NCI-H2227 treated with DMSO at 0.1 percent for 48 hours (cell line): ENCODE measurements around the gene CPA5.
A peak's percentile ranks its signal among the peaks of the same experiment; 100 is the strongest.

Experiments used
- DNase-seq: peaks from one replicate; lab custom pipeline; 2025; lab: John Stamatoyannopoulos, UW

Gene CPA5

DNA sequence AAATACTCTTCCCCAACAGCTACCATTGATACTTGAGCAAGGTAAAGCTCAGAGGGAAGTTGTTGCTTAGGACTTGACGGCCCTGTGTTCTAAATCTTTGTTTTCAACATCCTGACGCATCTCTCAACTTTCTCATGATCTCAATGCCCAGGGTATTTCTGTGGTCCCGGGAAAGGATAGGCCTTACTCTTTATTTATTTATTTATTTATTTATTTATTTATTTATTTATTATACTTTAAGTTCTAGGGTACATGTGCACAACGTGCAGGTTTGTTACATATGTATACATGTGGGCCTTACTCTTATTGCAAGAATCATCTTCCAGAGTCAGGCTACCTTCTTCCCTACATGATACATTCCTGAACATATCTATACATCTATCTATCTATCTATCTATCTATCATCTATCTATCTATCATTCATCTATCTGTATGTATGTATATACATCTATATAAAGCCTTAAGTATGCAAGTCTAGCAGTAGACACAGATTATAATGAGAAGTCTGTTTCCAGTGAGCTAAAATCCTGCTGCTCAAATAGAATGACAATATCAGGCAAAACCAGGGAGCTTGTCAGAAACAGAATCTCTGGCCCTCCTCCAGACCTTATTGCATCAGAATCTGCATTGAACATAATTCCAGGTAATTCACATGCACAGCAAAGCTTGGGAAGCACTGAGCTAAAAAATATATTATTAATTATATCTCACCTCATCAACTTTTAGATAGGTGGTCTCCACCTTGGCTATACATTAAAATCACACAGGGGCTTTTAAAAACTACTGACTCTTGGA lies 12.2 kb upstream of the CPA5 start:
- no peak for DNase-seq

DNA sequence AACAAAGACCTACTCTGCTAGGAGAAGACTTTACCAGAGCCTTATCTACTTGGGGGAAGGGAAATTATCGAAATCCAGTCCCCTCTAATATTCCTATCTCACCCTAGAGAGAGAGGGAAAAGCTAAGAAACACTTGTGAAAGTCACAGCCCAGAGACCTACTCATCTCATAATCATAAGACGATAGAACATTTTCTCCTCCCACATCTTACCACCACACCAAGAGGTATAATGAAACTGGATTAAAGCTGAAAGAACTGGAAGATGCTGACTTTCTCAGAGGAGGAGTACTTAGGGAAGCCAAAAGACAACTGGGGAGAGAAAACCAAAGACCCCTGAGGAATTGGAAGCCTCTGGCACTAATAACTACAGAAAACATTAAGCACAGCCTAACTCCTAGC lies 10.8 kb upstream of the CPA5 start:
- no peak for DNase-seq

DNA sequence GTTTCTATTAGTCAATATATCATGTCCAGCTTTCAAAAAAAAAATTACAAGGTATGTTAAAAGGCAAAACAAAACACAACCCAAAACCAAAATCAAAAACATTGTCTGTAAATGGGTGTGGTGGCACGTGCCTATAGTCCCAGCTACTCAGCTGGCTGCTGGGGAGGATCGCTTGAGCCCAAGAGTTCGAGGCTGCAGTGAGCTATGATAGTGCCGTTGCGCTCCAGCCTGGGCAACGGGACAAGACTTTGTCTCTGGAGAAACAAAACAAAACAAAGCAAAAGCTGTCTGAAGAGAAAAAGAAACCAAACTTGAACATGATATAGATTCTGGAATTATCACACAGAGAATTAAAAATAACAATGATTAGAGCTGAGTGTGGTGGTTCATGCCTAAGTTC lies 10.3 kb upstream of the CPA5 start:
- no peak for DNase-seq

- DNase-seq = no peak
These were observed 7.1 kb upstream of the CPA5 start for GRCh38 chr7:130337410-130337971.

- DNase-seq = no peak
These were observed 6.4 kb upstream of the CPA5 start for GRCh38 chr7:130338233-130338632.

- no peak for DNase-seq
These were observed 2.7 kb upstream of the CPA5 start for GRCh38 chr7:130341882-130342281.

- no peak for DNase-seq
These were observed 1.8 kb upstream of the CPA5 start for GRCh38 chr7:130342701-130343380.

DNA sequence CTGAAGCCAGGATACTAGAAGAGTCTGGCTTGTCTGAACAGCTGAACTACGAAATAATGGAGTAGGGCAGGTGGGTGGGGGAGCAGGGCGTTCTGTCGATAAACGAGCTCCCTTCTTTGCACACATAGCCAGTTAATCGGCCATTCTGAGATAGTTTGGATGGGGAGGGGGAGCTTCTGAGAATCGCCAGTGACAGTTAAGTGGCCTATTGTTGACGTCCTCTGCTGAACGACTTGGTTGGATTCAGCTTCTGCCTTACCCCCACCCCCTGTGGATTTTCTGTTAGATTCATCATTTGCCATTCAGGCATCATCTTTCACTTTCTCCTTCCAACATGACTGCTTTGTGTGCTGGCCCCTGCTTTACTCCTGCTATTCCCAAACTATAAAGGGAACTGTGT lies 520 bp downstream of the CPA5 start:
- DNase-seq = peak; percentile 92

DNA sequence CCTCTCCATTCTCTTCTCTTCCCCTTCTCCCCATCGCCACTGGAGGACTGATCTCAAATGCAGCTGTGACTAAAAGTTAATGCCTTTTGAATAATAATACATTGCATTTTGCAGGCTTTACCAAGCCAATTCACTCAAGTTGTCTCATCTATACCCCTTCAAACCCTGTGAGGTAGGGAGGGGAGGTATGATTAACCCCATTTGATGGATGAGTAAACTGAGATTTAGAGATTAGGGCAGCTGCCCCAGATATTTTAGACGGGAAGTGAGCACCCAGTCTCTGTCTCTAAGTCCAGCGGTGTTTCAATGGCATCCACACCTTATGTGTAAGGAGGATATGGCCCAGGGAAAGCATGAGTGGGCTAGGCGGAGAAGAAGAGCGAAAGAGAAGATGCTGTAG lies 1.1 kb downstream of the CPA5 start:
- DNase-seq = no peak

DNA sequence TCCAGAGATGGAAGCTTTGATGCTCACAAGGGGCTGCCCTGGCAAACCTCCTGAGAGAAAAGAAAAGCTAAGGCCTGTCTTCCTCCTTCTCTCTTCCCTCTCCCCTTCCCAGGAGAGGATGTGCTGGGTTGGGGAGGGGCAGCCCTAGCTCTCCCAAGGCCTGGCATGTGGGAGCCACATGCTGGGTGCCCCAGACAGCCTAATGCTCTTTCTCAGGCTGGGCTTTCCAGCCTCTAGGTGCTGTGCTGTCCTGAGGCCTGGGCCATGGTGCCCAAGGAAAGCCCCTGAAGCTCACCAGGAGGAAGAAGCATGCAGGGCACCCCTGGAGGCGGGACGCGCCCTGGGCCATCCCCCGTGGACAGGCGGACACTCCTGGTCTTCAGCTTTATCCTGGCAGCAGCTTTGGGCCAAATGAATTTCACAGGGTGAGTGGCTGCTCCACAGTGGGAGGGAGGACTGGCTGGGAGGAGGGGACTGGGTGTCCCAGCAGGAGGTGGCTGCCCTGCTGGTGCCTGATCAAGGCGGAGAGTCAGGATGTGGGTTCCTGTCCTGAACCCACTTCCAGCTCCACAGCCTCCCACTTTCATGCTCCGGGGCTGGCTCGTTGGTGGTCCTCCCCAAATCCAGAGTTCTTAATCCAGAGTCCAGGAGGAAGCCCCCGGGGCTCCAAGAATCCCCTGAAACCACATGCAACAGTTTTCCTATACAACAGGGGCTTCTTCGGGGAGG lies 1.7 kb downstream of the CPA5 start:
- no peak for DNase-seq

DNA sequence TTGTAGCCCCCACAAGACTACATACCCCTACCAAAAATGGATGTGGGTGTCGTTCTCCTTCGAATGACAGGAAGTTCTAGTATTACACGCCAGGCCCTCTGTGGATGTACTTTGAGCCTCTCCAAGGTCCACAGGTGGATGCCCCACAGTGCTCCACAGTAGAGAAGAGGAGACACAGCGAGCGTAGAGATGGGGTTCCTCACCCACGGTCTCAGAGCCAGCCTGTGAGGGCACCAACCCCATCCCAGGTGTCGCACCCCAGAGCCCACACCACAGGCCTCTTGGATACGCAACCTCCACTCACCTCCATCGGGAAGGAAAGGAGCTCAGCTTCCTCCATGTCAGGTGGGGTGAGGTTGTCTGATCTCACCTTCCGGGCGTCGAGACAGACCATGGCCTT lies 2.3 kb downstream of the CPA5 start:
- DNase-seq = no peak

DNA sequence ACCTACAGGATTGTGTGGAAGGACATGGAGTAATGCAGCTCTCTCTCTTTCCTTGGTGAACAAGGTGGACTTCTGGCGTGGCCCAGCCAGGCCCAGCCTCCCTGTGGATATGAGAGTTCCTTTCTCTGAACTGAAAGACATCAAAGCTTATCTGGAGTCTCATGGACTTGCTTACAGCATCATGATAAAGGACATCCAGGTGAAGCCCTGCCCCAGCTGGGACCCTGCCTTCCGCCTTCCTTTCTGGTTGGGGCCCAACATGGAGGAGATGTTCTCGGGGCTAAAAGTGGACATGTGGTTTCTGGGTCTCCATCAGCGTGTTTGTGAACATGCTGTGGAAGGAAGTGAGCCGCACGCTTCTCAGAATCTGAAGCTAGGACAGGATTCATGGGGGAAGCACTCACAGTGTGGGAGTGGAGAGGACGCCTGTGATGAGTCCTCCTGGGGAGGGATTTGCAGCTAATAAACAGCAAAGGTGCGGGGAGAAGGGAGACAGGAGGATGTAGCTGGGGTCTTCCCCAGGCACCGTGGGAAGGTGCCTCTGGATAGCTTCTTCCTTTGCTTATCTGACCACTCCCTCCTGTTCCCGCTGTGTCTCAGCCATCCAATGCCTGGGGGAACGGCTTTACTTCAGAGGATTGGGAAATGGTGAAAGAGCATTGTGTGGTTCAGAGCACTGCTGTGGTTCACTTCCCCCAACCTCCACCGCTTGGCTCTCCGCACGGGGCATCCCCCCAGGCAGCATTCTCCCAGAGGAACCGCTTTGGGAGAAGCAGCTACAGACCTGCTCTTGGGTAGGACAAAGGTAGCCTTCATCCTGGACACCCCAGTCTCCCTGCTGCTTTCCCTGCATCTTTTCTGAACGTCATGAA lies 5.5 kb downstream of the CPA5 start:
- peak; percentile 79 for DNase-seq

- DNase-seq = peak; percentile 77
These were observed 6.6 kb downstream of the CPA5 start for GRCh38 chr7:130350945-130351790.

DNA sequence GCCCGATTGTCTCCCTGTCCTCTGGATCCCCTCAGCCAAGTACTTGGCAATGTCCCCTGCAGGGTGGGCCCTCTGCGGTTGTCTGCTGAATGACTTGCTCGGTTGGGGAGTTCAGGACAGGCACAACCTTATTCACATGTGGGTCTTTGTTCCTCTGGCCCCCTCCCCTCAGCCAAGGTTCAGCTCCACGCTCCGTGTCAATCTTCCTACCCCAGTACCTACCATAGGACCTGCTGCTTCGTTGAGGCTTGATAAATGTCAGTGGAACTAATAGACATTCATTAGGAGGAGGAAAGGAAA lies 7.1 kb downstream of the CPA5 start:
- DNase-seq = no peak

DNA sequence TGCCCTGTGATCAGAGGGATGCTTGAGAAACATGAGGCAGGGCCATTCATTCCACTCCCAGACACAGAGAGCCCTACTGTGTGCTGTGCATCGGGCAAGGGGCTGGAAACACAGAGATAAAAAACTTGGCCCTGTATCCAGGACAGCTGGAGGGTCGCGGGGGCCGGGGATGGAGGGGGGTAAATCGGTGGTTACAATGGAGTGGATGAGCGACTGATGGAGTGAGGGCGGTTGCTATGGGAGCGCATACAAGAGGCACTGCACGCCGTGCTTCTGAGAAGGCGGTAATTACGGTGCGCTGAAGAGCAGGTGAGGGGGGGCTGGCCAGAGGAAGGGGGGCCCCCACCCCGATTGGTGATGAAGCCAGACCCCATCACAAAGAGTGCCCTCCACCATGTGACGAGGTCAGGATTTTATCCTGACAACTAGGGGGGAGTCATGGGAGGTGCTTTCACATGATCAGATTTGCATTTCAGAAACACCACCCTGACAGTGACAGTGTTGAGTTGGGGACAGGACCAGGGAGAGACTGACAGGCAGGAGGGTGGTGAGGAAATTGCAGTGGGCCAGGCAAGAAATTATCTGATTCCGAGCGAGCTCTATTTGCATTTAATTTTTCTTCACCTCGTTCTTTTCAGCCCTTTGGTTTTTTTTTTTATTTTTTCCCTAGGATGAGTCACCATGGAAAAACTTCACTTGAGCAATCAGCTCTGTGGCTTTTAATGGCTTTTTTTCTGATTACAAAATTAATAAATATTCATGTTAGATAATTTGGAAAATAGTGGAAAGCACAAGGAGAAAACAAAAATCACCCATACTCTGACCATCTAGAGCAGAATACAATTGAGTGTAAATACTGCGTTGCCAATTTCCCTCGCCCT lies 7.8 kb downstream of the CPA5 start:
- peak; percentile 99 for DNase-seq

GRCh38 chr7:130353196-130353595 lies 8.6 kb downstream of the CPA5 start:
- DNase-seq = no peak

GRCh38 chr7:130356121-130356875 lies 11.7 kb downstream of the CPA5 start:
- DNase-seq = peak; percentile 65

DNA sequence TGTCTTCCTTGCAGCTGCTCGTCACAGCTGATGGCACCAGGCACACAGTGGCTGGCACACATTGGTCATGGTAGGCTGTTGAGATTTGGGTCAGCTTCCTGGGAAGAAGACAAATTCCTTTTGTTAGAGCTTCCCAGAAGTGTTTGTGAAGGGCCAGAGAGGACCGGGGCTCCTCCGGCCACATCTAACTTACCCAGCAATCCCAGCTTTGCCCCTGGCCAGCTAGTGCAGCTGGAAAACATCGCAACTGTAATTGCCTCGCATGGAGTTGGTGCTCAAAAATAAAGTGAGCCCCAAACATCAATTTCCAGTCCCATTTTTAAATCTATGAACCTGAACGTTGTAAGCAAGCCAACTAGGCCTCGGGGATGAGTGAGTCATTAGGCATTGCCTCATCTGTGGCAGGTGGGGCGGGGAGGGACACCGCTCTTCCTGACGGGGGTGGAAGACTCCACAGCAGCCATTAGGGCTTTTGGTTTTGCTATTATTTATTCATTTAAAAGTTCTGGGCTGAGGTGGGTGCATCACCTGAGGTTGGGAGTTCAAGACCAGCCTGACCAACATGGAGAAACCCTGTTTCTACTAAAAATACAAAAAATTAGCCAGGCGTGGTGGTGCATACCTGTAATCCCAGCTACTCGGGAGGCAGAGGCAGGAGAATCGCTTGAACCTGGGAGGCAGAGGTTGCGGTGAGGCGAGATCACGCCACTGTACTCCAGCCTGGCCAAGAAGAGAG lies 12.4 kb downstream of the CPA5 start:
- DNase-seq = no peak

DNA sequence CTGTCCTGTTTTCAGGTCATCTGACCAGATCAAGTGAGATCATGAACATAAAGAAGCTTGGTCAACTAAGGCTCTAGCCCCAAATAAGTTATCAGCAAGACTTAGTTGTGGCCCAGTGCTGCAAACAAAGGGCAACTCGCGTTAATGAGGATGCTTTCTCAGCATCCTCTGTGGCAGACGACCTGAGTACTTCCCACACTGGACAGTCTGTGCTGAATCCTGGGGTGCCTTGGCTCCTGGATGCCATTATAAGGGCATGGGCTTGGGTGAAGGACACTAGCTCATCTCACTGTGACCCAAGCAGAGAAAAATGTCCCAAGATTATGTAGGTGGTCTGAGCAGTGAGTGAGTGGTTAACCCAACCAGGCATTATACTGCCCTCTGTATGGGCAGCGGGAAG lies 13.9 kb downstream of the CPA5 start:
- no peak for DNase-seq
